Mesenchymal stem cell (in vitro differentiated cells and primary cell): Measurements from ENCODE around the gene GOLGA6L26.
"Not testable (repeated sequence)": the region's sequence is repeated elsewhere in the genome, so short reads cannot be mapped to it uniquely, and the experiment has no call there.

Source experiments
- DNase-seq: peaks from one replicate; pipeline ENCODE4 v3.0.0-alpha.2; 2013
- H2AFZ ChIP-seq: one replicate; pipeline ENCODE4 v1.6.1; 2013; ENCODE audit warnings: low read depth, mild to moderate bottlenecking, control low read depth, inconsistent platforms, low read length, moderate library complexity
- H2AK5ac ChIP-seq: 2 replicates; pipeline ENCODE4 v1.6.1; 2013; ENCODE audit warnings: low read length, moderate library complexity, mild to moderate bottlenecking, inconsistent platforms; ENCODE audit not compliant: severe bottlenecking
- H2BK120ac ChIP-seq: one replicate; pipeline ENCODE4 v1.6.1; 2013; ENCODE audit warnings: low read depth, mild to moderate bottlenecking, inconsistent platforms, low read length, moderate library complexity
- H2BK12ac ChIP-seq, 2 experiments: one replicate each; pipeline ENCODE4 v1.6.1; 2013; ENCODE audit warnings: inconsistent platforms in 2 of 2, low read length in 2 of 2, mild to moderate bottlenecking in 2 of 2, moderate library complexity in 2 of 2, control low read depth in 1 of 2
- H2BK15ac ChIP-seq: one replicate; pipeline ENCODE4 v1.6.1; 2013; ENCODE audit warnings: mild to moderate bottlenecking, low read depth, inconsistent platforms; ENCODE audit not compliant: poor library complexity, severe bottlenecking
- H2BK5ac ChIP-seq: 2 replicates; pipeline ENCODE4 v1.6.1; 2013; ENCODE audit warnings: low read depth, mild to moderate bottlenecking, low read length, control low read depth, inconsistent platforms; ENCODE audit not compliant: poor library complexity, severe bottlenecking
- H3K14ac ChIP-seq, 2 experiments: one replicate each; pipeline ENCODE4 v1.6.1; 2013; ENCODE audit warnings: inconsistent platforms in 2 of 2, low read length in 2 of 2, control low read depth in 1 of 2, mild to moderate bottlenecking in 1 of 2, moderate library complexity in 1 of 2
- H3K18ac ChIP-seq, 2 experiments: one replicate each; pipeline ENCODE4 v1.6.1; 2013; ENCODE audit warnings: inconsistent platforms in 2 of 2, low read length in 2 of 2, control low read depth in 1 of 2, low read depth in 1 of 2, mild to moderate bottlenecking in 1 of 2
- H3K23ac ChIP-seq, 2 experiments: one replicate each; pipeline ENCODE4 v1.6.1; 2013; ENCODE audit warnings: inconsistent platforms in 2 of 2, low read length in 2 of 2, mild to moderate bottlenecking in 2 of 2, moderate library complexity in 2 of 2, control low read depth in 1 of 2
- H3K27ac ChIP-seq: 2 replicates; pipeline ENCODE4 v1.5.1; 2013; ENCODE audit warnings: mild to moderate bottlenecking, moderate library complexity, low read length, control low read depth, inconsistent platforms; ENCODE audit not compliant: poor library complexity, severe bottlenecking
- H3K27me3 ChIP-seq, 2 experiments: 2 replicates each; pipeline versions ENCODE4 v1.6.1 to v1.7.0; 2013; ENCODE audit warnings: low read length in 2 of 2, mild to moderate bottlenecking in 2 of 2, moderate library complexity in 2 of 2, control low read depth in 1 of 2, inconsistent platforms in 1 of 2; ENCODE audit not compliant: control insufficient read depth in 1 of 2, insufficient read depth in 1 of 2
- H3K36me3 ChIP-seq, 2 experiments: 2 replicates each; pipeline versions ENCODE4 v1.6.1 to v1.7.0; 2013; ENCODE audit warnings: low read length in 2 of 2, control low read depth in 1 of 2, inconsistent platforms in 1 of 2, low read depth in 1 of 2, mild to moderate bottlenecking in 1 of 2; ENCODE audit not compliant: insufficient read depth in 2 of 2, control insufficient read depth in 1 of 2
- H3K4ac ChIP-seq, 2 experiments: one replicate each; pipeline ENCODE4 v1.6.1; 2013; ENCODE audit warnings: inconsistent platforms in 2 of 2, low read length in 2 of 2, mild to moderate bottlenecking in 2 of 2, moderate library complexity in 2 of 2, control low read depth in 1 of 2, low read depth in 1 of 2
- H3K4me1 ChIP-seq: 2 replicates; pipeline ENCODE4 v1.6.1; 2013; ENCODE audit warnings: low read depth, low read length, control low read depth; ENCODE audit not compliant: control insufficient read depth, insufficient read depth
- H3K4me2 ChIP-seq: 2 replicates; pipeline ENCODE4 v1.6.1; 2013; ENCODE audit warnings: low read length, mild to moderate bottlenecking, inconsistent platforms; ENCODE audit not compliant: poor library complexity, severe bottlenecking
- H3K4me3 ChIP-seq, 2 experiments: 2 replicates each; pipeline versions ENCODE4 v1.5.1 to v1.7.0; 2013; ENCODE audit warnings: low read length in 2 of 2, mild to moderate bottlenecking in 2 of 2, control low read depth in 1 of 2, low read depth in 1 of 2; ENCODE audit not compliant: insufficient read depth in 1 of 2
- H3K79me1 ChIP-seq: replicated peaks from 2 replicates; pipeline ENCODE4 v1.6.1; 2013; ENCODE audit warnings: mild to moderate bottlenecking, control low read depth, low read length, inconsistent platforms; ENCODE audit not compliant: poor library complexity, severe bottlenecking
- H3K9ac ChIP-seq: 2 replicates; pipeline ENCODE4 v1.7.0; 2013; ENCODE audit warnings: mild to moderate bottlenecking, low read length, moderate library complexity
- H3K9me3 ChIP-seq: 2 replicates; pipeline ENCODE4 v1.7.0; 2013; ENCODE audit warnings: mild to moderate bottlenecking, low read length; ENCODE audit not compliant: control insufficient read depth
- H4K8ac ChIP-seq: one replicate; pipeline ENCODE4 v1.6.1; 2013; ENCODE audit warnings: inconsistent platforms, mild to moderate bottlenecking, low read length, moderate library complexity
- H4K91ac ChIP-seq: one replicate; pipeline ENCODE4 v1.6.1; 2013; ENCODE audit warnings: mild to moderate bottlenecking, low read length, inconsistent platforms
- WGBS: methylation state at CpG from one replicate; pipeline ENCODE4 v1.1.7; 2013; ENCODE audit warnings: mixed read lengths; 5-methylcytosine and 5-hydroxymethylcytosine counted together

Gene GOLGA6L26

GRCh38 chr15:23374226-23374625 lies 40.2 kb upstream of the GOLGA6L26 start:
- H3K36me3 ChIP-seq, H3K27ac ChIP-seq, H3K18ac ChIP-seq, H2BK5ac ChIP-seq, H4K91ac ChIP-seq, H3K4ac ChIP-seq, H3K4me3 ChIP-seq, H3K4me2 ChIP-seq, H2AFZ ChIP-seq, H2BK120ac ChIP-seq, H2AK5ac ChIP-seq, H4K8ac ChIP-seq, H3K27me3 ChIP-seq, H3K9me3 ChIP-seq, H3K9ac ChIP-seq, H3K23ac ChIP-seq, H3K4me1 ChIP-seq, DNase-seq, H2BK15ac ChIP-seq, H3K79me1 ChIP-seq, H2BK12ac ChIP-seq, H3K14ac ChIP-seq: not testable (repeated sequence)
- WGBS, result 84% methylated on average over 11 of the region's 11 CpGs

GRCh38 chr15:23372891-23373600 lies 39.0 kb upstream of the GOLGA6L26 start:
- H3K4me1 ChIP-seq, H4K91ac ChIP-seq, H2BK12ac ChIP-seq, H3K27me3 ChIP-seq, H2BK5ac ChIP-seq, DNase-seq, H3K4me3 ChIP-seq, H3K79me1 ChIP-seq, H3K36me3 ChIP-seq, H2BK15ac ChIP-seq, H3K4me2 ChIP-seq, H3K9ac ChIP-seq, H3K27ac ChIP-seq, H2AK5ac ChIP-seq, H2BK120ac ChIP-seq, H3K18ac ChIP-seq, H3K4ac ChIP-seq, H3K14ac ChIP-seq, H3K9me3 ChIP-seq, H2AFZ ChIP-seq, H3K23ac ChIP-seq, H4K8ac ChIP-seq: not testable (repeated sequence)
- 94% methylated on average over 40 of the region's 40 CpGs for WGBS

DNA sequence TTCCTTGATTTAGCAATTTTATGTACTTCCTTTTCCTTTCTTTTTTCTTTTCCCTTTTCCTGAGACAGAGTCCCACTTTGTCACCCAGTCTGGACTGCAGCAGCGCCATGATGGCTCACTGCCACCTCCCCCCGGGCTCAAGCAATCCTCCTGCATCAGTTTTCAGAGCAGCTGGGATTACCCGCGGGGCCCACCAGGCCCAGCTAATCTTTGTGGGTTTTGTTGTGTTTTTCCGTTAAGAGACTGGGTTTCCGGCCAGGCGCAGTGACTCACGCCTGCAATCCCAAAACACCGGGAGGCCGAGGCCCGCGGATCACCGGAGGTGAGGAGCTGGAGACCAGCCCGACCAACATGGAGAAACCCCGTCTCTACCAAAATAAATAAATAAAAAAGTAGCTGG lies 38.3 kb upstream of the GOLGA6L26 start:
- Histone ChIP-seq H3K4me3 (no peak overlapping the region), H4K8ac (no peak overlapping the region), H3K36me3 (no peaks in the 10 kb centered on the region), H2BK15ac (no peak overlapping the region), H2BK12ac (no peak overlapping the region), H3K27me3 (no peaks in the 10 kb centered on the region), H3K23ac (no peak overlapping the region), H3K4me2 (no peak overlapping the region), H2BK120ac (no peak overlapping the region), H2BK5ac (no peak overlapping the region), H3K9ac (no peak overlapping the region), H3K79me1 (no peaks in the 10 kb centered on the region), H3K18ac (no peak overlapping the region), H2AFZ (no peak overlapping the region), H3K14ac (no peak overlapping the region), H3K9me3 (no peaks in the 10 kb centered on the region), H2AK5ac (no peak overlapping the region), H3K4ac (no peak overlapping the region), H3K4me1 (no peaks in the 10 kb centered on the region), H4K91ac (no peak overlapping the region), H3K27ac (no peak overlapping the region)
- peak; percentile 3 for DNase-seq
- WGBS, result 90% methylated on average over 15 of the region's 15 CpGs

DNA sequence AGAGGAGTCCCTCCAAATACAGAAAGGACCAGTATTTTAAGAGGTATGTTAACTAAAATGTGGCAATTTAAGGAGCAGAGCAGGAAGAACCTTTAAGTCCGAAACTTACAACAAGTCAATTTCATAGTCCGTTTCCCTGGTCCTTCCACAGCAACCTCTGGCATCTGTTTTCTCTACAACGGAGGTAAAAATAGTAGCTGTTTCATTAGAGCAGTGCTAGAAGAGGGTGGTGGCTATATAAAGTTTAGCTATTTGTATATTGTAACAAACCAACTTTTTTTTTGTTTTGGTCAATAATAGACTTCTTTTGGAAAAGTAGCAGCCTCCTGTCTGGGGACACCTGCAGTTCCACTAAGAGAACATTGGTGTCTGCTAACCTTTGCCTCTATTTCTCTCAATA lies 37.9 kb upstream of the GOLGA6L26 start:
- not testable (repeated sequence) for H4K91ac ChIP-seq, H3K79me1 ChIP-seq, H2AFZ ChIP-seq, H3K23ac ChIP-seq, H4K8ac ChIP-seq, H3K4me2 ChIP-seq, DNase-seq, H3K18ac ChIP-seq, H3K4me3 ChIP-seq, H3K14ac ChIP-seq, H3K4me1 ChIP-seq, H2AK5ac ChIP-seq, H2BK12ac ChIP-seq, H3K36me3 ChIP-seq, H2BK15ac ChIP-seq, H3K9ac ChIP-seq, H3K27me3 ChIP-seq, H2BK120ac ChIP-seq, H3K9me3 ChIP-seq, H3K4ac ChIP-seq, H3K27ac ChIP-seq, H2BK5ac ChIP-seq
- WGBS, result no CpG with 5 or more reads among the region's 3 CpGs
